ENCODE measurements around the gene CYB561D1. TPM values are rescaled to one million over a fixed set of nuclear protein-coding genes. Genes with fewer than 3 reads are reported as not detected.

The CYB561D1 gene
- total RNA-seq, 1 donor from 2014 or later, result 8.3 TPM

DNA sequence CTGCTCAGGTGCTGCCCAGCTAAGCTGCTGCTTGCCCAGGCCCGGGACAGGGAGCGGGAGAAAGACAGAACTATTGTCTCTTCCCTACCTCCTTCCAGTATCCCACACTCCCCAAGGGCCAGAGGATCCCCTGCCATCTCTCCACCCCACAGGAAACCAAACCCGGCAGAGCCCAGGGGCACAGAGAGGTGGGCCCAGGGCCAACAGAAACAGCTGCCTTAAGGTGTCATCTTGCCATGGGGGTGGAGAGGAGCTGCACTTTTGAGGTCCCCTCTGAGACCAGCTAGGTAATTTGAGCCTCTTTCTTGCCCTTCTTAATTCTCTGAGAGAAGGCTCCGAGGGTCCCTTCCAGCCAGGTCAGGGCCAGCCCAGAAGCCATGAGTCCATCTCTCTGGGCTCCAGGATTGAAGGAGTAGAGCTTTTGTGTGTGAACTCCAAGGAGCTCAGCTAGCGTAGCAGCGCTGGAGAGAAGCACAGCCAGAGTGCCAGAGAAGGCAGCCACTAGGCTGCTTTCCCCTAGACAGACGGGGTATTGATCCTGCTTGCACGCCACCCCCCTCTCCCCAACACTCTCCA is 36.1 kb downstream of the CYB561D1 start:
- intact Hi-C loops (cut with DNase I), result loop anchor here (5.0 to 10.0 kb wide), 2 partner anchors 33 to 105 kb away; partner anchors contain the start of gene PSMA5
- no peak overlapping the region for H3K27ac ChIP-seq

DNA sequence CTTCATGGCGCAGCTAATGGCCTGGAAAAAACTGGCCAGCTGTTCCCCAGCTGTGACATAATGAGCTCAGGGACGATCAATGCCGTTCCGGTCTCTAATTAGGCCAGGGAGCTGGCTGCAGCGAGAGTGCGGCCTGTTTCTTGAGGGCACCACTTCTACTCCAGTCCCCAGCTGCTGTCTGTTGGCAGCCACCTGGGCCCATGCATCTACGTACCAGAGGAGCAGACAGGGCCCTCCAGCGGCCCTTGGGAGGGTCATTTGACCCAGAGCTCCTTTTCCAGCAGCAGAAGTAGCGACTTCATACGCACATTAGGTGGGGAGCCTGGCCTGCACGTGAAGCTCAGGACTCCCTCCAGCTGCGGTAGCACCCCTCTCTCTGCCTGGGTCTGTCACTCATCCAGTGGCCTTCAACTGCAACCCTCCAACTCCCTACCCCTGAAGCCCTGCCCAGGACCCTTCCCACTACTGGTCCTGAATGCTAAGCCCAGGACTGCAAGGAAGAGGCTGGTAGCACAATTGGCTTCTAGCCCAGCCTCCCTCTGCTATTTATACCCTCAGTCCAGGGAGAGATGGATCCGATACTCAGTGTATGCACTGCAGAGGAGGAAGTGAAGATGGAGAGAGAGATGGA is 36.7 kb downstream of the CYB561D1 start:
- Histone ChIP-seq H3K27ac (no peak overlapping the region), H3K4me1 (peaks cover 7% of the 10 kb centered on the region), H3K36me3 (no peaks in the 10 kb centered on the region), H3K9me3 (no peaks in the 10 kb centered on the region), H3K4me3 (no peak overlapping the region), H3K27me3 (no peaks in the 10 kb centered on the region)
- intact Hi-C loops (cut with DNase I), result loop anchor here (5.0 to 10.0 kb wide), 2 partner anchors 33 to 106 kb away; partner anchors contain the start of gene PSMA5
- no peak for DNase-seq (ENCODE audit: extremely low spot score in 2 of 2)
- TF ChIP-seq, protein P1, sequence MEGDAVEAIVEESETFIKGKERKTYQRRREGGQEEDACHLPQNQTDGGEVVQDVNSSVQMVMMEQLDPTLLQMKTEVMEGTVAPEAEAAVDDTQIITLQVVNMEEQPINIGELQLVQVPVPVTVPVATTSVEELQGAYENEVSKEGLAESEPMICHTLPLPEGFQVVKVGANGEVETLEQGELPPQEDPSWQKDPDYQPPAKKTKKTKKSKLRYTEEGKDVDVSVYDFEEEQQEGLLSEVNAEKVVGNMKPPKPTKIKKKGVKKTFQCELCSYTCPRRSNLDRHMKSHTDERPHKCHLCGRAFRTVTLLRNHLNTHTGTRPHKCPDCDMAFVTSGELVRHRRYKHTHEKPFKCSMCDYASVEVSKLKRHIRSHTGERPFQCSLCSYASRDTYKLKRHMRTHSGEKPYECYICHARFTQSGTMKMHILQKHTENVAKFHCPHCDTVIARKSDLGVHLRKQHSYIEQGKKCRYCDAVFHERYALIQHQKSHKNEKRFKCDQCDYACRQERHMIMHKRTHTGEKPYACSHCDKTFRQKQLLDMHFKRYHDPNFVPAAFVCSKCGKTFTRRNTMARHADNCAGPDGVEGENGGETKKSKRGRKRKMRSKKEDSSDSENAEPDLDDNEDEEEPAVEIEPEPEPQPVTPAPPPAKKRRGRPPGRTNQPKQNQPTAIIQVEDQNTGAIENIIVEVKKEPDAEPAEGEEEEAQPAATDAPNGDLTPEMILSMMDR (IDR thresholded peaks at IDR 0.05), result no peak
- TF ChIP-seq POLR2A (IDR thresholded peaks at IDR 0.05), result no peak
- no peak for TF ChIP-seq POLR2AphosphoS5 (IDR thresholded peaks at IDR 0.05; ENCODE audit: insufficient read depth in 1 of 2, low read depth in 1 of 2)

More for the DNA sequence above, 36.1 kb downstream of the CYB561D1 start:
- Histone ChIP-seq H3K4me3 (no peak overlapping the region), H3K27me3 (no peaks in the 10 kb centered on the region), H3K9me3 (no peaks in the 10 kb centered on the region), H3K4me1 (peaks cover 7% of the 10 kb centered on the region), H3K36me3 (no peaks in the 10 kb centered on the region)
- TF ChIP-seq POLR2AphosphoS5 (IDR thresholded peaks at IDR 0.05; ENCODE audit: insufficient read depth in 1 of 2, low read depth in 1 of 2) (no peak), POLR2A (IDR thresholded peaks at IDR 0.05) (no peak)
- TF ChIP-seq, protein P1 (IDR thresholded peaks at IDR 0.05), result no peak
- DNase-seq (ENCODE audit: extremely low spot score in 2 of 2), result peak in 1 of 2 donors; percentile 58

DNA sequence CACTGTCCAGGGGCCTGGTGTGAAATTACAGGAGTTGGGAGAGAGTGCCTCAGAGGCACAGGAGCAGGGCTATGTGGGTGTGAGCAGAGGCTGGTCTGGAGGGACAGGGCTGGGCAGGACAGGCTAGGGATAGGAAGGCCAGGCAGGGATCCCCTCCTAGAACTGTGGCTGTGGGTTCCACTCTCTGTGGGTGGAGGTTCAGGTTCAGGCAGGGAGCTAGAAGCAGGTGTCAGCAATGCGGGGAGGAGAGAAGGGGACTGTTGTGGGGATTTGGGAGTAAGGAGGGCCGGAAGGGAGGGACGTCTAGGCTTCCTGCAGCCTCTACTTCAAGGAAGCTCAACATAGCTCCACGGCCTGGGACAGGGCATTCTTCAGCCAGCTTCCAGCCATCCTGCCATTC is 37.5 kb downstream of the CYB561D1 start:
- no peaks in the 10 kb centered on the region for H3K27me3 ChIP-seq
- H3K4me3 ChIP-seq, result no peak overlapping the region
- TF ChIP-seq, protein P1 (IDR thresholded peaks at IDR 0.05), result no peak
- TF ChIP-seq POLR2AphosphoS5 (IDR thresholded peaks at IDR 0.05; ENCODE audit: insufficient read depth in 1 of 2, low read depth in 1 of 2) (no peak), POLR2A (IDR thresholded peaks at IDR 0.05) (no peak)
- intact Hi-C loops (cut with DNase I), result loop anchor here (5.0 to 10.0 kb wide), 2 partner anchors 34 to 107 kb away; partner anchors contain the start of gene PSMA5
- H3K9me3 ChIP-seq, result no peaks in the 10 kb centered on the region
- H3K4me1 ChIP-seq, result peaks cover 7% of the 10 kb centered on the region
- H3K36me3 ChIP-seq, result no peaks in the 10 kb centered on the region
- no peak overlapping the region for H3K27ac ChIP-seq
- DNase-seq (ENCODE audit: extremely low spot score in 2 of 2), result peak in 1 of 2 donors; percentile 82

DNA sequence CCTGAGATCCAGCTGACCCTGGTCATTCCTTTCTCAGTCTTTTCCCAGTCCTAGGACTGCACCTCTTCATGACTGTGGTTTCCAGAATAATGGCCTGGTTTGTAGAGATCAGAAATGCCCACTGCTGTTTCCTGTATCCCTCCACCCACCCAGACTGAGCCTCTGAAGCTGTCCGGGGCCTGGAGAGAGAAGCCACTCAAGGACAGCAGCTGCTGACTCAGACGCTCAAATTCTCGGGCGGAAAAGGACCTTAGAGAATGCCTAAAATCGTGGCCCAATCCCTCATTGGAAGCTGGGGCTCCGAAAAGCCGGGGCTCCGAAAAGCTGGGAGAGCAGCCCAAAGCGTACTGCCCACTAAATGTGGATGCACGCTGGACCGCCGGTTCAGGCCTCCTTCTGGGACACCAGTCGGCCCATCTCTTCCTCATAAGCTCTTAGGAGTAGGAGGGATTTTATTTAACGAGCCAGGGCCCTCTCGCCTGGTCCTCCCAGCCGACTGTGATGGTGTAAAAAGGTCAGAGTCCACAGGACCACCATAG is 38.0 kb downstream of the CYB561D1 start:
- H3K4me1 ChIP-seq, result peaks cover 7% of the 10 kb centered on the region
- no peak overlapping the region for H3K4me3 ChIP-seq
- intact Hi-C loops (cut with DNase I), result loop anchor here (5.0 to 10.0 kb wide), 2 partner anchors 35 to 107 kb away; partner anchors contain the start of gene PSMA5

More for the DNA sequence above, 38.0 kb downstream of the CYB561D1 start:
- Histone ChIP-seq H3K27me3 (no peaks in the 10 kb centered on the region), H3K27ac (no peak overlapping the region), H3K9me3 (no peaks in the 10 kb centered on the region), H3K36me3 (no peaks in the 10 kb centered on the region)
- TF ChIP-seq POLR2A (IDR thresholded peaks at IDR 0.05) (no peak), POLR2AphosphoS5 (IDR thresholded peaks at IDR 0.05; ENCODE audit: insufficient read depth in 1 of 2, low read depth in 1 of 2) (no peak)
- TF ChIP-seq, protein P1 (IDR thresholded peaks at IDR 0.05), result no peak
- DNase-seq (ENCODE audit: extremely low spot score in 2 of 2), result peak in 1 of 2 donors; percentile 84
